ENCODE data around the gene DIAPH1.

DIAPH1 gene

GRCh38 chr5:141525653-141526052 is 93.1 kb downstream of the DIAPH1 start:
- no peak for DNase-seq
- peaks cover 19% of the 10 kb centered on the region for H3K4me1 ChIP-seq (ENCODE audit: control insufficient read depth, insufficient read depth, low read depth, low read length)
- H2BK15ac ChIP-seq (ENCODE audit: low read depth, poor library complexity, severe bottlenecking), result no peak overlapping the region
- peak overlapping the region; percentile 85 for H3K27ac ChIP-seq (ENCODE audit: low read length, poor library complexity, severe bottlenecking)
- H3K23ac ChIP-seq (ENCODE audit: low read length in 2 of 2), result no peak overlapping the region
- peak overlapping the region; percentile 74 for H3K9ac ChIP-seq (ENCODE audit: low read length)
- peak overlapping the region in 1 of 2 experiments; percentile 81 for H2BK12ac ChIP-seq (ENCODE audit: low read length in 2 of 2)
- H2AK5ac ChIP-seq (ENCODE audit: low read length, severe bottlenecking), result no peak overlapping the region
- H4K91ac ChIP-seq (ENCODE audit: low read length), result no peak overlapping the region
- no peak overlapping the region for H2BK5ac ChIP-seq (ENCODE audit: low read depth, low read length, poor library complexity, severe bottlenecking)
- peak overlapping the region; percentile 3 for H4K8ac ChIP-seq (ENCODE audit: low read length)
- H3K36me3 ChIP-seq (ENCODE audit: control insufficient read depth in 1 of 2, insufficient read depth in 2 of 2, low read depth in 1 of 2, low read length in 2 of 2), result peaks cover 18 to 36% of the 10 kb centered on the region in 2 experiments
- no peaks in the 10 kb centered on the region for H3K27me3 ChIP-seq (ENCODE audit: control insufficient read depth in 1 of 2, insufficient read depth in 1 of 2, low read length in 2 of 2)
- no peak overlapping the region for H2AFZ ChIP-seq (ENCODE audit: low read depth, low read length)
- no peak overlapping the region for H3K4me2 ChIP-seq (ENCODE audit: low read length, poor library complexity, severe bottlenecking)
- peak overlapping the region in 1 of 2 experiments; percentile 29 for H3K4me3 ChIP-seq (ENCODE audit: insufficient read depth in 1 of 2, low read depth in 1 of 2, low read length in 2 of 2)
- peak overlapping the region in 1 of 2 experiments; percentile 17 for H3K4ac ChIP-seq (ENCODE audit: low read depth in 1 of 2, low read length in 2 of 2)
- peaks cover 10% of the 10 kb centered on the region for H3K79me1 ChIP-seq (replicated peaks; ENCODE audit: low read length, poor library complexity, severe bottlenecking)
- no peak overlapping the region for H3K14ac ChIP-seq (ENCODE audit: low read length in 2 of 2)
- no peaks in the 10 kb centered on the region for H3K9me3 ChIP-seq (ENCODE audit: control insufficient read depth, low read length)
- WGBS, result 78% methylated on average over 6 of the region's 7 CpGs
- H3K18ac ChIP-seq (ENCODE audit: low read depth in 1 of 2, low read length in 2 of 2), result peak overlapping the region in 1 of 2 experiments; percentile 24
- no peak overlapping the region for H2BK120ac ChIP-seq (ENCODE audit: low read depth, low read length)

- no peak overlapping the region for H2AFZ ChIP-seq (ENCODE audit: low read depth, low read length)
- no peak overlapping the region for H3K23ac ChIP-seq (ENCODE audit: low read length in 2 of 2)
- H3K4me1 ChIP-seq (ENCODE audit: control insufficient read depth, insufficient read depth, low read depth, low read length), result peaks cover 20% of the 10 kb centered on the region
- H3K14ac ChIP-seq (ENCODE audit: low read length in 2 of 2), result peak overlapping the region in 1 of 2 experiments; percentile 53
- peak overlapping the region in 1 of 2 experiments; percentile 65 for H3K4me3 ChIP-seq (ENCODE audit: insufficient read depth in 1 of 2, low read depth in 1 of 2, low read length in 2 of 2)
- H3K4ac ChIP-seq (ENCODE audit: low read depth in 1 of 2, low read length in 2 of 2), result peak overlapping the region; percentile 37 to 79
- no peaks in the 10 kb centered on the region for H3K27me3 ChIP-seq (ENCODE audit: control insufficient read depth in 1 of 2, insufficient read depth in 1 of 2, low read length in 2 of 2)
- H3K18ac ChIP-seq (ENCODE audit: low read depth in 1 of 2, low read length in 2 of 2), result peak overlapping the region in 1 of 2 experiments; percentile 85
- peaks cover 10% of the 10 kb centered on the region for H3K79me1 ChIP-seq (replicated peaks; ENCODE audit: low read length, poor library complexity, severe bottlenecking)
- DNase-seq, result peak; percentile 98
- peak overlapping the region; percentile 85 for H3K27ac ChIP-seq (ENCODE audit: low read length, poor library complexity, severe bottlenecking)
- peak overlapping the region; percentile 51 to 69 for H2BK12ac ChIP-seq (ENCODE audit: low read length in 2 of 2)
- H3K9me3 ChIP-seq (ENCODE audit: control insufficient read depth, low read length), result no peaks in the 10 kb centered on the region
- WGBS, result 25% methylated on average over 9 of the region's 12 CpGs
- H4K8ac ChIP-seq (ENCODE audit: low read length), result no peak overlapping the region
- peak overlapping the region; percentile 19 for H2BK15ac ChIP-seq (ENCODE audit: low read depth, poor library complexity, severe bottlenecking)
- peak overlapping the region; percentile 85 for H3K9ac ChIP-seq (ENCODE audit: low read length)
- H2BK120ac ChIP-seq (ENCODE audit: low read depth, low read length), result no peak overlapping the region
- H2AK5ac ChIP-seq (ENCODE audit: low read length, severe bottlenecking), result peak overlapping the region; percentile 49
- H3K36me3 ChIP-seq (ENCODE audit: control insufficient read depth in 1 of 2, insufficient read depth in 2 of 2, low read depth in 1 of 2, low read length in 2 of 2), result peaks cover 18 to 36% of the 10 kb centered on the region in 2 experiments
- peak overlapping the region; percentile 75 for H4K91ac ChIP-seq (ENCODE audit: low read length)
- peak overlapping the region; percentile 3 for H2BK5ac ChIP-seq (ENCODE audit: low read depth, low read length, poor library complexity, severe bottlenecking)
- no peak overlapping the region for H3K4me2 ChIP-seq (ENCODE audit: low read length, poor library complexity, severe bottlenecking)
Measured at GRCh38 chr5:141524604-141525597, 93.9 kb downstream of the DIAPH1 start.

GRCh38 chr5:141523991-141524390 is 94.8 kb downstream of the DIAPH1 start:
- Histone ChIP-seq H4K91ac (ENCODE audit: low read length) (peak overlapping the region; percentile 6), H3K79me1 (replicated peaks; ENCODE audit: low read length, poor library complexity, severe bottlenecking) (peaks cover 14% of the 10 kb centered on the region), H2BK12ac (ENCODE audit: low read length in 2 of 2) (peak overlapping the region; percentile 69 to 93), H3K27me3 (ENCODE audit: control insufficient read depth in 1 of 2, insufficient read depth in 1 of 2, low read length in 2 of 2) (no peaks in the 10 kb centered on the region), H2BK120ac (ENCODE audit: low read depth, low read length) (no peak overlapping the region), H3K4me3 (ENCODE audit: insufficient read depth in 1 of 2, low read depth in 1 of 2, low read length in 2 of 2) (peak overlapping the region in 1 of 2 experiments; percentile 65), H2BK5ac (ENCODE audit: low read depth, low read length, poor library complexity, severe bottlenecking) (no peak overlapping the region), H2AK5ac (ENCODE audit: low read length, severe bottlenecking) (peak overlapping the region; percentile 15), H3K9ac (ENCODE audit: low read length) (peak overlapping the region; percentile 85), H3K23ac (ENCODE audit: low read length in 2 of 2) (no peak overlapping the region), H3K36me3 (ENCODE audit: control insufficient read depth in 1 of 2, insufficient read depth in 2 of 2, low read depth in 1 of 2, low read length in 2 of 2) (peaks cover 13 to 44% of the 10 kb centered on the region in 2 experiments), H3K14ac (ENCODE audit: low read length in 2 of 2) (peak overlapping the region in 1 of 2 experiments; percentile 44), H3K4ac (ENCODE audit: low read depth in 1 of 2, low read length in 2 of 2) (peak overlapping the region; percentile 66 to 90), H2AFZ (ENCODE audit: low read depth, low read length) (no peak overlapping the region), H3K27ac (ENCODE audit: low read length, poor library complexity, severe bottlenecking) (peak overlapping the region; percentile 33), H3K18ac (ENCODE audit: low read depth in 1 of 2, low read length in 2 of 2) (peak overlapping the region; percentile 61 to 72), H4K8ac (ENCODE audit: low read length) (no peak overlapping the region), H2BK15ac (ENCODE audit: low read depth, poor library complexity, severe bottlenecking) (no peak overlapping the region), H3K9me3 (ENCODE audit: control insufficient read depth, low read length) (no peaks in the 10 kb centered on the region), H3K4me1 (ENCODE audit: control insufficient read depth, insufficient read depth, low read depth, low read length) (peaks cover 16% of the 10 kb centered on the region), H3K4me2 (ENCODE audit: low read length, poor library complexity, severe bottlenecking) (no peak overlapping the region)
- DNase-seq, result no peak
- WGBS, result 91% methylated on average over 8 of the region's 8 CpGs

GRCh38 chr5:141522301-141522700 is 96.5 kb downstream of the DIAPH1 start:
- H2AFZ ChIP-seq (ENCODE audit: low read depth, low read length), result no peak overlapping the region
- no peaks in the 10 kb centered on the region for H3K9me3 ChIP-seq (ENCODE audit: control insufficient read depth, low read length)
- no peak overlapping the region for H3K4me2 ChIP-seq (ENCODE audit: low read length, poor library complexity, severe bottlenecking)

More at GRCh38 chr5:141522301-141522700, 96.5 kb downstream of the DIAPH1 start:
- Histone ChIP-seq H3K14ac (ENCODE audit: low read length in 2 of 2) (no peak overlapping the region), H3K4me3 (ENCODE audit: insufficient read depth in 1 of 2, low read depth in 1 of 2, low read length in 2 of 2) (peak overlapping the region in 1 of 2 experiments; percentile 20), H4K8ac (ENCODE audit: low read length) (no peak overlapping the region), H4K91ac (ENCODE audit: low read length) (no peak overlapping the region), H2BK15ac (ENCODE audit: low read depth, poor library complexity, severe bottlenecking) (no peak overlapping the region), H3K18ac (ENCODE audit: low read depth in 1 of 2, low read length in 2 of 2) (peak overlapping the region in 1 of 2 experiments; percentile 71), H3K79me1 (replicated peaks; ENCODE audit: low read length, poor library complexity, severe bottlenecking) (peaks cover 25% of the 10 kb centered on the region), H3K9ac (ENCODE audit: low read length) (peak overlapping the region; percentile 85), H2AK5ac (ENCODE audit: low read length, severe bottlenecking) (no peak overlapping the region), H3K27ac (ENCODE audit: low read length, poor library complexity, severe bottlenecking) (peak overlapping the region; percentile 92), H2BK12ac (ENCODE audit: low read length in 2 of 2) (peak overlapping the region; percentile 29 to 71), H3K23ac (ENCODE audit: low read length in 2 of 2) (no peak overlapping the region), H3K27me3 (ENCODE audit: control insufficient read depth in 1 of 2, insufficient read depth in 1 of 2, low read length in 2 of 2) (no peaks in the 10 kb centered on the region), H3K4ac (ENCODE audit: low read depth in 1 of 2, low read length in 2 of 2) (no peak overlapping the region), H2BK120ac (ENCODE audit: low read depth, low read length) (no peak overlapping the region), H2BK5ac (ENCODE audit: low read depth, low read length, poor library complexity, severe bottlenecking) (no peak overlapping the region), H3K4me1 (ENCODE audit: control insufficient read depth, insufficient read depth, low read depth, low read length) (peaks cover 12% of the 10 kb centered on the region), H3K36me3 (ENCODE audit: control insufficient read depth in 1 of 2, insufficient read depth in 2 of 2, low read depth in 1 of 2, low read length in 2 of 2) (peaks cover 15 to 48% of the 10 kb centered on the region in 2 experiments)
- WGBS, result no CpG with 5 or more reads among the region's 2 CpGs
- DNase-seq, result peak; percentile 59

Measured in mesenchymal stem cell (in vitro differentiated cells and primary cell).